Stimulated activated CD8-positive, alpha-beta memory T cell treated with anti-CD3 and anti-CD28 coated beads, Interleukin-7, amount 100 ng/mL, for 4 hours (primary cell): ENCODE data around the gene PPM1E.
"Not testable (repeated sequence)": the region's sequence is repeated elsewhere in the genome, so short reads cannot be mapped to it uniquely, and the experiment has no call there.

Source experiments
- DNase-seq, 2 donors: peaks; one replicate each; pipeline ENCODE4 v3.0.0-alpha.2; 2020; ENCODE audit warnings: low read depth in 2 of 2

PPM1E gene

DNA sequence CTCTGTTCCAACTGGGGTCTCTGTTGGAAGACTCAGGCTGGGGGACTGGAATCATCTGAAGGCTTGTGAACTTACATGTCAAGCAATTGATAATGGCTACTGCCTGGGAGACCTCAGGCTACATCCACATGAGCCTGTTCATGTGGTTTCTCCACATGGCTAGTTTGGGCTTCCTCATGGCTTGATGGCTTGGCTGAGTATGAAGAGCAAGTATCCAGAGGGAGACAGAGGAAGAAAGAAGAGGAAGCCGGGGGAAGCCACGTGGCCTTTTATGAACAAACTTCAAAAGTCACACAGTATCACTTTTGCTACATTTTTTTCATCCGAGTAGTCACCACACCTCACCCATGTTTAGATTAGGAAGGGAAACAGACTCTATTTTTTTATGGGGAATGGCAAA, 192.2 kb downstream of the PPM1E start:
- DNase-seq, result no peak

DNA sequence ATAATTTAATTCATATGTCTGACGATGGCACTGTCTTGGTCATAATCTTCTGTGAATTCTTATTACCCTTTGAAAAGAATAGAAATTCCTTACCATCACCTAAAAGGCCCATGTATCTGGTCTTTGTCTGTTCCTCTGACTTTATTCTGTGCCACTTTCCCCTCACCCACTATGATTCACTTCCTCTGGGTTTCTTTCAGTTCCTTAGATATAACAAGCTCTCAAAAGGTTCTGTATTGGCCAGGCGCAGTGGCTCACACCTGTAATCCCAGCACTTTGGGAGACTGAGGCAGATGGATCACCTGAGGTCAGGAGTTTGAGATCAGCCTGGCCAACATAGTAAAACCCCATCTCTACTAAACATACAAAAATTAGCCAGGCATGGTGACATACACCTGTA, 198.7 kb downstream of the PPM1E start:
- not testable (repeated sequence) for DNase-seq

DNA sequence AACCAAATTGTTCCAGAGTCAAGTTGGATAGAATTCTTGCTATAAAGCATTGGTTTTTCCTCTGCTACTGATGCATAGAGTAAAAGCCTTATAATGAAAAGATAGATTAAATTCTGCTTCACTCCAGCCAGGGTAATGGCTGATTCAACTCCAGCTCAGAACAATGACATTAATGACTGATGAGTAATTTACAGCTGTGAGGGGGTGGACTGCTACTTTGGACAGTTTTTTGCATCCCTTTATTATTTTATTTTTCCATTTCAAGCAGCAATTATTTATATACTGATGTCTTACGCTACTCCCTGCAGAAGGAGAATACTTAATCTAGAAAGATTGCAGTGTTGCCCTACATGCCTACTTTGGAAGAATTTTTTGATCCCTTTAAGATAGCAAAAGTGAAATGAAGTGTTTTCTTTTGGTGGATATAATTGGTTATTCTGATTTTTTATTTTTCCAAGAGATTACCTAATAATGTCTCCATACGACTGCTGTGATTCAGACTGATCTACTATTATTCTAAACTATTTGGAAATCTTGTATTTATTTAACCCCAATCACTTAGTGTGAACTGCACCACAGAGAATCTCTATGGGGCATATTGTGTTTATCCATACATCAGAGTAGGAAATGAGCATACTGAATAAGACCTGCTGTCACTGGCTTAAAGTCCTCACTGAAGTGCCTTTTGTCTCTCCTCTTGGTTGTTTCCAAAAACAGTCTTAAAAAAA, 201.5 kb downstream of the PPM1E start:
- DNase-seq, result no peak

DNA sequence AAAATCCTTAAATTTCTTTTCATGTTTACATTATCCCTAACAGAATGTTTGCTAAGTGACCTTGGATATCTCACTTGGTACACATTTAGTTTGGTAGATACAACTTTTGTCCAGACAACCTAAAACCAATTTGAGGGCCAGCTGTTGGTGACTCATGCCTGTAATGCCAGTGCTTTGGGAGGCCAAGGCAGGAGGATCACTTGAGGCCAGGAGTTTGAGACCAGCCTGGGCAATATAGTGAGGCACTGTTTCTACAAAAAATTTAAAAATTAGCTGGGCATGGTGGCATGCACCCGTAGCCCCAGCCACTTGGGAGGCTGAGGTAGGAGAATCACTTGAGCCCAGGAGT, 202.0 kb downstream of the PPM1E start:
- DNase-seq, result not testable (repeated sequence)

DNA sequence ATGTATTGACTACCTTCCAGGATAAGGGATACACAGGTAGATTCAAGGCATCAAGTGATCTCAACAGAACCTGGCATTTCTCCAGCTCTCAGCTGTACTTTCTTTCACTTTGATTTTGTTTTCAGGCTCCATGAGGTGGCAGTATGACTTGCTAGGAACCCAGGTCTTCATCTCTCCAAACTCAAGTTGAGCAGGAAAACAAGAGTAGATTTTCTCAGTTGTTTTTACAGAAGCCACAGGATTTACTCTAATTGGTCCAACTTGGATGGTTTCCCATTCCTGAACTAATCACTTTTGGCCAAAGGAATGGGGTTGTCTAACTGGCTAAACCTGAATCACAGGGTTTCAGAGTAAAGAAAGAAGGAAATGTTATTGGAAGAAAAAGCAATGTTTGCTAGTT, 204.4 kb downstream of the PPM1E start:
- no peak for DNase-seq

GRCh38 chr17:58965221-58965620, 209.6 kb downstream of the PPM1E start:
- no peak for DNase-seq

GRCh38 chr17:58966208-58966607, 210.6 kb downstream of the PPM1E start:
- DNase-seq, result no peak

DNA sequence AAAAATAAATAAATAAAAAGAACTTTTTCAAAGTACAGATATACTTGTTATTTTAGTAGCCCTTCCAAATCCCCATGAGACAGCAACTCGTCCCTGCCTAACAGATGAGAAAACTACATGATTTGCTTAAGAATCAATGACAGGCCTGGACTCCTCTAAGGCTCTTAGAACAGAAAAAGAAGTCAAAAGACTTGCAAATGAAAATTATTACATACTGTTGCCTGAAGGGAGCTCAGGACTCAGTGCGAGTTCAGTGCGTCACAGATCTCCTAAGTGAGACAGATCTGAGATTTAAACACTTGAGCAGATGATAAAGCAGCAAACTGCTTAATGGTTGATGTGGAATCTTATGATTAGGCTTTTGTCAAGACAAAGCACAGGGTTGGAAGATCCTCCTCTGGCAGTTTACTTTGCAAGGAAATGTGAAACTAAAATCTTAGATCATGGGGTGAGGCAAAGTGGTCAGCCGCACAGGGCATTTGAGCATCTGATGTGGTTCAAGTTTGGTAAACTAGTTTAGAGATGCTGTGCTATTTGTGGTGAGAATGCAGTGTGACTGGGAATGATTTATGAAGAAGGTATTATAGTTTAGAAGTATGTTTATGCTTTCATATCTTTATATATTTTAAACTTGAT, 212.9 kb downstream of the PPM1E start:
- DNase-seq, result no peak

DNA sequence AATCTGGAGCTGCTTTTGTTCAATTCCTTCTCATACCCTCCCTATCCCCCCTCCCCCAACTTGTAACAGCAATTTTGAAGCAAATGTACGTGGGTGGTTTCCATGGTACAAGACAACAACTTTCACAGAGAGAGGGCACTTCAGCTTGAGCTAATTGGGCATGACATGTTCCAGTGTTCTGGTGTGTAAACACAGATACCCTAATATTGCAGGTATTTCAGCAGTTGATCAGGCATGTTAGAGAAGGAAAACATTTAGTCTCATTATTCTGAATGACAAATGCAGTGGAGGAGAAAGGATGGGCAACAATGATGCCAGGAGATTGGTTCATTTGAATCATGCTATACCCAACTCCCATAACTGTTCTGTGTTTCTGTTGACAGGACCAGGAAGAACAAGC, 213.5 kb downstream of the PPM1E start:
- no peak for DNase-seq

DNA sequence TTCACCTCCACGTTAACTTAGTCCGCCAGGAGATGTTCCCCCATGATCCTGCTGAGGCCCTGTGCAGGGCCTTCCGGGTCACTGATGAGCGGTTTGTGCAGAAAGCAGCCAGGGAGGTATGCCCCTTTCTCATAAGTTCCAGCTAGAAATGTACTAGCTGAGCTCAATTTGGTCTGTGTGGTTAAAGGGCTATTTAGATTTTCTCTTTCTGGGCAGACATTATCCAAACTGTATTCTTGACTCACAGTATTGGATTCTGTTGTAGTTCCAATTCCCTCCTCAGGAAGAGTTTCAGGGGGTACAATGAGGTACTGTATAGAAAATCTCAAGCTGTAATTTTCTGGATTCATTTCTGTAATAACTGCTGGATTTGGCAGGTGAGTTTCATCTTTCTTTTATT, 214.0 kb downstream of the PPM1E start:
- no peak for DNase-seq

GRCh38 chr17:58970609-58971450, 215.2 kb downstream of the PPM1E start:
- no peak for DNase-seq

DNA sequence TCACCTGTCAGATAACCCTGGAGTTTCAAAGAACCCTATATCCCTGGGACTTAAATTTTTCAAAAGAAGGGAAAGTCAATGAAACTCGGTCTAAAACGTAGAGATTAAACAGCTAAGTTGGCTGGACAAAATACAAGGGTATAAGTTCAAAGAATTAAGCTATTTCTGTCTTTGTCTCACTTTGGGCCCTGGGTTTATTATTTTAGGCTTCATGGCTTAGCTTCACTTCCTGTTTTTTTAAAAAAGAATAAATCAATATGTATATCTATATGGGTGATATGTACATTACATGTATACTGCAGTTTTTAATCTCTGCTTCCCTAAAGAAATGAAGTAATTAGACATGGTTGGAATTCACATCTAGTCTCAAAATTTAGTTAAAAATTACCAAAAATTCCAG, 218.7 kb downstream of the PPM1E start:
- DNase-seq, result no peak

GRCh38 chr17:58976541-58976940, 220.9 kb downstream of the PPM1E start:
- DNase-seq, result no peak

DNA sequence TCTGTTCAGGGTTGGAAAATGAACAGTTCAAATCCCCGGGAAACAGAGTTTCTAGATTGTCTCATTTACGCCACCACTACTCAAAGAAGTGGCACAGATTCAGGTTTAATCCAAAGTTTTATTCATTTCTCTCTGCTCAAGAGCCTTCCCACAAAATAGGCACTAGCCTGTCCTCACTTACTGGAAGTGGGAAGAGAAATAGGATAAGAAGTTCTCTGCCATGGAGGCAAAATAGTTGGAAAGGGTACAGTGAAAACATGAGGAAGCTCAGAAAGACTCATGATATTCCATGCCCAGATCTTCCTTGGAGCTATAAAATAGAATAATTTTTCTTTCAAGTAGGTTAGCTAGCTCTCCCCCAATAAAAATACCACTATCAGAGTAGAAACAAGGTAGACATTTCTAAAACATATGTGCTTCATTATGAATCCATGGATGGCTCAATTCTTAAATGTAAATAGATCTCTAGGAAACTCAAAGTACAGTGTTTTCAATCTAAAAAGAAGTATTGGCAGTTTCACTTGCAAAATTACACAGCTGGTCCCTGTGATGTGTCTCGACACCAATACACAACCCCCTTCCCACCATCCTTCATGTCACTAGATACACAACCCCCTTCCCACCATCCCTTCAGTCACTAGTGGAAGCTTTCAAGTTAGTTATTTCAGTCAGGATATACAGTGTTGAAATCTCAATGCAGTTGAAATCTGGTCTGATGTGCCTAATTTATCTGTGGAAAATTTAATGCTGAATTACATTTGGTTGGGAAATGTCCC, 225.2 kb downstream of the PPM1E start:
- DNase-seq, result no peak

- DNase-seq, result no peak
Observed at GRCh38 chr17:58982626-58983025, 227.0 kb downstream of the PPM1E start.

GRCh38 chr17:58985367-58985766, 229.7 kb downstream of the PPM1E start:
- no peak for DNase-seq

DNA sequence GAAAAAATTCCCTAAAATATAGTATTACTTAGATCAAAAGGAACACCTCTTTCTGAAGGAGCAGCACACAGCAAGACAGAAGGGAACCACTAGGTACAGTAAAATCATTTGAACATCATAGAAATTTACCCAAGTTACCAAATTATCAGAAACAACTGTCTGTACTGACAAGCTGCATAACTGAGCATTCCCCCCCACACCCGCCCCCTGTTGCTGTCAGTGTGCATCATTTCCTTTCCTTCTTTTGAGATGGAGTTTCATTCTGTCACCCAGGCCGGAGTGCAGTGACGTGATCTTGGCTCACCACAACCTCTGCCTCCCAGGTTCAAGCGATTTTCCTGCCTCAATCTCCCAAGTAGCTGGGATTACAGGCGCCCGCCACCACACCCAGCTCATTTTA, 230.3 kb downstream of the PPM1E start:
- DNase-seq, result no peak

DNA sequence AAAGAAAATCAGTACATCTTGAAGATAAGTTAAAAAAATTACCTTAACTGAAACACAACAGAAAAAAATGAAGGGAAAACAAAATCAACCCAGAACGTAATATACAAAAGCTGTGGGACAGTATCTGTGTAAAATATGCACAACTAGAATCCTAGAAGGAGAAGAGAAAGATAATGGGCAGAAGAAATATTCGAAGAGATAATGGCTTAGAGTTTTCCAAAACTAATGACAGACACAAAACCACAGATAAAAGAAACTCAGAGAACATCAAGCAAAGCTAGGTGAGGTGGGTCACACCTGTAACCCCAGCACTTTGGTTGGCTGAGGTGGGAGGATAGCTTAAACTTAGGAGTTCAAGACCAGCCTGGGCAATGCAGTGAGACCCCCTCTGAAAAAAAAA, 234.0 kb downstream of the PPM1E start:
- no peak for DNase-seq

GRCh38 chr17:58991718-58992331, 236.2 kb downstream of the PPM1E start:
- DNase-seq, result no peak

GRCh38 chr17:58993311-58993710, 237.7 kb downstream of the PPM1E start:
- DNase-seq, result no peak

- no peak for DNase-seq
Observed at GRCh38 chr17:58995247-58995940, 239.7 kb downstream of the PPM1E start.
